Activated naive CD4-positive, alpha-beta T cell treated with anti-CD3 and anti-CD28 coated beads for 36 hours (primary cell): ENCODE measurements around the gene C1orf159. TPM values are rescaled to one million over a fixed set of nuclear protein-coding genes. Genes with fewer than 3 reads are reported as not detected.

Source experiments
- CTCF ChIA-PET: fragments of 350-600 bp; sonication (Branson Sonifier 250); formaldehyde crosslinking; loops from one replicate; lab custom pipeline; 2021; ENCODE audit warnings: antibody characterized with exemption; lab: Charles Lee
- DNase-seq: peaks from one replicate; pipeline ENCODE4 v3.0.0-alpha.2; 2020
- H3K27ac Mint-ChIP-seq: one replicate; pipeline ENCODE4 v1.8.0; 2021; ENCODE audit warnings: mild to moderate bottlenecking, mixed read lengths
- H3K27me3 Mint-ChIP-seq: one replicate; pipeline ENCODE4 v1.8.0; 2021; ENCODE audit warnings: low read depth, mixed read lengths
- H3K36me3 Mint-ChIP-seq: one replicate; pipeline ENCODE4 v1.8.0; 2021; ENCODE audit warnings: low read depth, mixed read lengths
- H3K4me1 Mint-ChIP-seq: one replicate; pipeline ENCODE4 v1.8.0; 2021; ENCODE audit warnings: low read depth, mixed read lengths
- H3K4me3 Mint-ChIP-seq: one replicate; pipeline ENCODE4 v1.8.0; 2021; ENCODE audit warnings: mild to moderate bottlenecking, moderate library complexity, mixed read lengths
- H3K9me3 Mint-ChIP-seq: one replicate; pipeline ENCODE4 v1.8.0; 2021; ENCODE audit warnings: mixed read lengths
- intact Hi-C: fragments of 100-400 bp; cut with micrococcal nuclease; formaldehyde crosslinking; loops from one replicate; pipeline ENCODE4 v1.15.1; 2023
- total RNA-seq, 2 experiments: library from RNA; stranded (reverse); gene quantifications; one replicate each; pipeline ENCODE4 v1.2.3, GENCODE V29; 2021

The C1orf159 gene
- total RNA-seq, 2 experiments from 2014 or later: 14.9 to 18.6 TPM

- H3K4me3 Mint-ChIP-seq: peak overlapping the region; percentile 43
- H3K36me3 Mint-ChIP-seq: no peaks in the 10 kb centered on the region
- DNase-seq: peak; percentile 82
- H3K27me3 Mint-ChIP-seq: no peaks in the 10 kb centered on the region
- H3K4me1 Mint-ChIP-seq: peaks cover 12% of the 10 kb centered on the region
- CTCF ChIA-PET: interaction anchor here (1.6 kb wide), 1 partner anchor 15 kb away, joined by 6 read pairs; no protein-coding TSS in a partner anchor
- H3K27ac Mint-ChIP-seq: peak overlapping the region; percentile 75
- intact Hi-C loops: loop anchor here (2.0 kb wide), 1 partner anchor 63 kb away; no protein-coding TSS in a partner anchor
- H3K9me3 Mint-ChIP-seq: no peaks in the 10 kb centered on the region
Observed at GRCh38 chr1:1137256-1138045, 21.6 kb upstream of the C1orf159 start.

GRCh38 chr1:1136547-1137230 lies 20.8 kb upstream of the C1orf159 start:
- Mint-ChIP-seq H3K27ac (no peak overlapping the region), H3K9me3 (no peaks in the 10 kb centered on the region), H3K27me3 (no peaks in the 10 kb centered on the region), H3K4me3 (no peak overlapping the region), H3K36me3 (no peaks in the 10 kb centered on the region), H3K4me1 (peaks cover 8% of the 10 kb centered on the region)
- intact Hi-C loops: loop anchor here (2.0 kb wide), 1 partner anchor 64 kb away; no protein-coding TSS in a partner anchor
- CTCF ChIA-PET: interaction anchor here (1.6 kb wide), 1 partner anchor 14 kb away, joined by 6 read pairs; no protein-coding TSS in a partner anchor
- DNase-seq: no peak

- no peak overlapping the region for H3K4me3 Mint-ChIP-seq
- no peaks in the 10 kb centered on the region for H3K36me3 Mint-ChIP-seq
- H3K27ac Mint-ChIP-seq: no peak overlapping the region
- no peaks in the 10 kb centered on the region for H3K9me3 Mint-ChIP-seq
- CTCF ChIA-PET: interaction anchor here (1.6 kb wide), 1 partner anchor 13 kb away, joined by 6 read pairs; no protein-coding TSS in a partner anchor
- H3K27me3 Mint-ChIP-seq: no peaks in the 10 kb centered on the region
- peaks cover 8% of the 10 kb centered on the region for H3K4me1 Mint-ChIP-seq
- intact Hi-C loops: loop anchor here (2.0 kb wide), 1 partner anchor 65 kb away; no protein-coding TSS in a partner anchor
- DNase-seq: no peak
Observed at GRCh38 chr1:1135339-1136136, 19.6 kb upstream of the C1orf159 start.

GRCh38 chr1:1134300-1134970 lies 18.5 kb upstream of the C1orf159 start:
- H3K27ac Mint-ChIP-seq: no peak overlapping the region
- no peaks in the 10 kb centered on the region for H3K9me3 Mint-ChIP-seq
- H3K4me3 Mint-ChIP-seq: no peak overlapping the region
- H3K4me1 Mint-ChIP-seq: peaks cover 8% of the 10 kb centered on the region
- intact Hi-C loops: no loop called here
- DNase-seq: no peak
- H3K36me3 Mint-ChIP-seq: no peaks in the 10 kb centered on the region
- CTCF ChIA-PET: interaction anchor here (1.5 kb wide), 1 partner anchor 12 kb away, joined by 4 read pairs; no protein-coding TSS in a partner anchor
- H3K27me3 Mint-ChIP-seq: no peaks in the 10 kb centered on the region

GRCh38 chr1:1132956-1133750 lies 17.3 kb upstream of the C1orf159 start:
- Mint-ChIP-seq H3K4me1 (peaks cover 5% of the 10 kb centered on the region), H3K27ac (no peak overlapping the region), H3K27me3 (no peaks in the 10 kb centered on the region), H3K9me3 (no peaks in the 10 kb centered on the region), H3K4me3 (no peak overlapping the region), H3K36me3 (no peaks in the 10 kb centered on the region)
- intact Hi-C loops: no loop called here
- CTCF ChIA-PET: interaction anchor here (0.6 to 1.5 kb wide), 2 partner anchors 11 to 55 kb away, joined by 3 to 4 read pairs; no protein-coding TSS in a partner anchor
- no peak for DNase-seq

- intact Hi-C loops: no loop called here
- no peak overlapping the region for H3K4me3 Mint-ChIP-seq
- no peaks in the 10 kb centered on the region for H3K36me3 Mint-ChIP-seq
- peaks cover under 1% of the 10 kb centered on the region for H3K4me1 Mint-ChIP-seq
- H3K27ac Mint-ChIP-seq: no peak overlapping the region
- no peaks in the 10 kb centered on the region for H3K27me3 Mint-ChIP-seq
- CTCF ChIA-PET: no interaction called here
- H3K9me3 Mint-ChIP-seq: no peaks in the 10 kb centered on the region
- DNase-seq: no peak
Observed at GRCh38 chr1:1132042-1132950, 16.4 kb upstream of the C1orf159 start.

DNA sequence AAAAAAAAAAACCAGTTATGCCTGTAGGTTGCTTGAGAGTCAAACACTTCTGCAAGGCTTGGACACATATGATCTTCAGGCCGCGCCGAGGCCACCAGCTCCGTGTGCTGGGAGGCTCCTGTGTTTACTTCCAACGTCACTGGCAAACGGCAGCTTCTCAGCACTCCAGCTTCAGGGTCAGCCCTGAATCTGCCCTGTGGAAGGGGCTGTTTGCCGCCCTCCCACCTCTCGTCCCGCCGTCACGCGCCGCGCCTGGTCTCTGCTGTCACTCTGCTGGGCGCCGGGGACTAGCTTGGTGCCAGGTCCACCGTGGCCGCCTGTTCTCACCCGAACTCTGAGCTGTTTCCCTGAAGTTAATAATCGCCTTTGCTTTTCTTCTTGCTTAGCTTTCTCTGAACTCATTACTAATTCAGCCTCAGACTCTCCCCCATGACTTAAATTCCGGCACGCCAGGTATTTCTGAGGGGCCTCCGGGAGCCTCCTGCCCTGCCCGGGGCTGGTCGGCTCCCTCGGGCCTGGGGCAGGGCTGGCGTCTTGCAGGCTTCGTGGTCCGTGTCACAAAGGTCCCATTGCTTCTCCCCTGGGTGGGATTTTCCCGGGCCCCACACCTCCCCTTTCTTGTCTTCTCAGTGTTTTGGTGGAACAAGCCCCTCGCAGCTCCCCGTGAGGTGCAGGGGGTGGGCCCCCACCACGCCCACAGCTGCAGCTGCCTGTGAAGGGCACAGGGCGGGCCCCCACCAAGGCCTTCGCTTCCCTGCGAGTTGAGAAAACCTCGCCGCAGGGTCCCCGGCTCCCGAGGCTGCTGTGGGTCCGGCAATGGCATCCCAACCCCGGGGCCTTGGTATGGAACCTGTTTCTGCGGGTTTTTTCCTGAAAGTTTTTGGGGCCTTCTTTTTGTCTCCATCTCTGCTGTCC lies 14.6 kb upstream of the C1orf159 start:
- CTCF ChIA-PET: interaction anchor here (0.6 to 1.4 kb wide), 2 partner anchors 120 to 310 kb away, joined by 3 to 4 read pairs; no protein-coding TSS in a partner anchor
- no peak overlapping the region for H3K27ac Mint-ChIP-seq
- no peak overlapping the region for H3K4me3 Mint-ChIP-seq
- H3K4me1 Mint-ChIP-seq: no peaks in the 10 kb centered on the region
- intact Hi-C loops: no loop called here
- no peaks in the 10 kb centered on the region for H3K36me3 Mint-ChIP-seq
- H3K27me3 Mint-ChIP-seq: no peaks in the 10 kb centered on the region
- DNase-seq: no peak
- H3K9me3 Mint-ChIP-seq: no peaks in the 10 kb centered on the region

DNA sequence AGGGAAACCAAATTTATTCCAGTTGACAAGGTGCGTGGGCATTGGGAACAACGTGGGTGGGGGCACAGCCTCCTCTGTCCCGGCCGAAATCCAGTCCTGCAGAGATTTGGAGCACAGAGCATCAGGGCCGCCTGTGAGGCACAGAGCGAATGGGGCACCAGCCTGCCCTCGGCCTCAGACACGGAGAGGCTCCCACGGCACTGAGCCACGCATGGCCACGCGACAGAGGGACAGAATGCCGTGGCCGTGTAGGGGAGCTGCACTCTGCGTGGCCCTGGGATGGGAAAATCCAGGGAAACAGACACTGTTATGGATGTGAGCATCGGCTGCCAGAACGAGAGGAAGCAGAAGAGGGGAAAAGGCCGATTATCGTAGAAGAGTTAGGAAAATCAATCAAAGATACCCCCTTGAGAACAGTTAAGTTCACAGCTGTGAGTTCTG lies 13.5 kb upstream of the C1orf159 start:
- Mint-ChIP-seq H3K4me3 (no peak overlapping the region), H3K27me3 (no peaks in the 10 kb centered on the region), H3K36me3 (no peaks in the 10 kb centered on the region), H3K27ac (no peak overlapping the region), H3K4me1 (no peaks in the 10 kb centered on the region), H3K9me3 (no peaks in the 10 kb centered on the region)
- CTCF ChIA-PET: interaction anchor here (0.6 to 1.4 kb wide), 2 partner anchors 121 to 311 kb away, joined by 3 to 4 read pairs; no protein-coding TSS in a partner anchor
- no peak for DNase-seq
- intact Hi-C loops: no loop called here

GRCh38 chr1:1128454-1129139 lies 12.7 kb upstream of the C1orf159 start:
- Mint-ChIP-seq H3K36me3 (no peaks in the 10 kb centered on the region), H3K27ac (no peak overlapping the region), H3K4me1 (no peaks in the 10 kb centered on the region), H3K9me3 (no peaks in the 10 kb centered on the region), H3K4me3 (no peak overlapping the region), H3K27me3 (no peaks in the 10 kb centered on the region)
- no peak for DNase-seq
- intact Hi-C loops: no loop called here
- CTCF ChIA-PET: no interaction called here
